Airway epithelial cell (primary cell): ENCODE data around the gene MALAT1. TPM values are rescaled to one million over a fixed set of nuclear protein-coding genes. Genes with fewer than 3 reads are reported as not detected.

Experiments
- total RNA-seq: library from RNA; depleted of rRNA; stranded (reverse); fragments of >200 nt; gene quantifications from 2 replicates; pipeline ENCODE4 v1.2.3, GENCODE V29; 2015

Gene MALAT1
- 1,648 and 1,826 TPM in 2 replicates for total RNA-seq

DNA sequence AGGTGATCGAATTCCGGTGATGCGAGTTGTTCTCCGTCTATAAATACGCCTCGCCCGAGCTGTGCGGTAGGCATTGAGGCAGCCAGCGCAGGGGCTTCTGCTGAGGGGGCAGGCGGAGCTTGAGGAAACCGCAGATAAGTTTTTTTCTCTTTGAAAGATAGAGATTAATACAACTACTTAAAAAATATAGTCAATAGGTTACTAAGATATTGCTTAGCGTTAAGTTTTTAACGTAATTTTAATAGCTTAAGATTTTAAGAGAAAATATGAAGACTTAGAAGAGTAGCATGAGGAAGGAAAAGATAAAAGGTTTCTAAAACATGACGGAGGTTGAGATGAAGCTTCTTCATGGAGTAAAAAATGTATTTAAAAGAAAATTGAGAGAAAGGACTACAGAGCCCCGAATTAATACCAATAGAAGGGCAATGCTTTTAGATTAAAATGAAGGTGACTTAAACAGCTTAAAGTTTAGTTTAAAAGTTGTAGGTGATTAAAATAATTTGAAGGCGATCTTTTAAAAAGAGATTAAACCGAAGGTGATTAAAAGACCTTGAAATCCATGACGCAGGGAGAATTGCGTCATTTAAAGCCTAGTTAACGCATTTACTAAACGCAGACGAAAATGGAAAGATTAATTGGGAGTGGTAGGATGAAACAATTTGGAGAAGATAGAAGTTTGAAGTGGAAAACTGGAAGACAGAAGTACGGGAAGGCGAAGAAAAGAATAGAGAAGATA is at the start of gene MALAT1:
TSS of gene MALAT1 (plus strand) at position 69 of the 736 bp plus-strand sequence.

DNA sequence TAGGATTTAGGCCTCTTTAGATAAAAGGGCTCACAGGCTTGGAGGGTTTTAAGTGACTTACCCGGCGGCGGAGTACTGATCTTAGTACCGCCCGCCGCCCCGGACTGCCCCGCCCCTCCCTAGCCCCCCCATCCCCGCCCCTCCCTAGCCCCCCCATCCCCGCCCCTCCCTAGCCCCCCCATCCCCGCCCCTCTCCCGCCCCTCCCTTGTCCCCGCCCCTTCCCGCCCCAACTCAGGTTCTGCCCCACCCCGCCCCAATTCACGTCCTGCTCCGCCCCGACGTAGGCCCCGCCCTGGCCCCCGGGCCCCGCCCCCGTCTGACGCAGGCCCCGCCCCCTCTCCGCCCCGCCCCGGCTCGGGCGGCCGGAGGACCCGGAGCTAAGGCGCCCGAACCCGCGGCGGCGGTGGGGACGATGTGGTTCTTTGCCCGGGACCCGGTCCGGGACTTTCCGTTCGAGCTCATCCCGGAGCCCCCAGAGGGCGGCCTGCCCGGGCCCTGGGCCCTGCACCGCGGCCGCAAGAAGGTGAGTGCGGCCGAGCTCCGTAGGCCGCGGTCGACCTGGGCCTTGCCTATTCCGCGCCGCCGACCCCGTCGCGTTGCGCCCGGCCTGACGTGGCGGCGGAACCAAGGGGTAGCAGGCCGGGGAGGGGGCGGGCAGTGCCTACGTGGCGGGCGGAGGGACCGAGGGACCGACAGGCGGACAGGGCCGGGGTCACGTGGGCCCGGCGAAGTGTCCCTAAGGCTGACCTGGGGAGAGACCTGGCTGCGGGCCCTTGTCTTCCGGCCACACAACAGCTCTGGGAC is 26.1 kb downstream of the MALAT1 start, which contains the start of gene SCYL1:
TSS of gene SCYL1 (plus strand) at position 343 of the 805 bp plus-strand sequence. CDS start at position 414, 71 bp downstream.

Other genes with a start within 250 kb of the MALAT1 start
- 15.4 and 51.9 TPM in 2 replicates for gene POLA2, start 237.1 kb upstream of the MALAT1 start, total RNA-seq
- gene CDC42EP2, start 184.2 kb upstream of the MALAT1 start, total RNA-seq = 6.1 and 9.5 TPM in 2 replicates
- 27.9 and 29.6 TPM in 2 replicates for gene DPF2, start 165.2 kb upstream of the MALAT1 start, total RNA-seq
- gene TIGD3, start 144.3 kb upstream of the MALAT1 start, total RNA-seq = 0.07 TPM in 1 of 2 replicates, not detected in the other
- 0.09 and 0.56 TPM in 2 replicates for gene SLC25A45, start 116.4 kb upstream of the MALAT1 start, total RNA-seq
- gene FRMD8, start 112.4 kb upstream of the MALAT1 start, total RNA-seq = 116 and 142 TPM in 2 replicates
- 23.1 and 31.5 TPM in 2 replicates for gene NEAT1, start 76.2 kb upstream of the MALAT1 start, total RNA-seq
- gene SCYL1, start 26.0 kb downstream of the MALAT1 start, total RNA-seq = 62.1 and 72.4 TPM in 2 replicates
- gene LTBP3, start 59.3 kb downstream of the MALAT1 start, total RNA-seq = 47.3 and 70.5 TPM in 2 replicates
- 66.6 and 104 TPM in 2 replicates for gene ZNRD2, start 71.4 kb downstream of the MALAT1 start, total RNA-seq
- 34.2 and 40.8 TPM in 2 replicates for gene FAM89B, start 73.5 kb downstream of the MALAT1 start, total RNA-seq
- gene EHBP1L1, start 77.0 kb downstream of the MALAT1 start, total RNA-seq = 40.9 and 63.1 TPM in 2 replicates
- gene KCNK7, start 96.8 kb downstream of the MALAT1 start, total RNA-seq = 2.9 and 5.2 TPM in 2 replicates
- gene MAP3K11, start 115.2 kb downstream of the MALAT1 start, total RNA-seq = 32.6 and 39.1 TPM in 2 replicates
- gene PCNX3, start 116.7 kb downstream of the MALAT1 start, total RNA-seq = 33.0 and 43.0 TPM in 2 replicates
- 9.7 and 14.6 TPM in 2 replicates for gene SIPA1, start 139.1 kb downstream of the MALAT1 start, total RNA-seq
- gene RELA, start 163.9 kb downstream of the MALAT1 start, total RNA-seq = 35.5 and 68.3 TPM in 2 replicates
- 33.8 and 37.9 TPM in 2 replicates for gene KAT5, start 213.2 kb downstream of the MALAT1 start, total RNA-seq
- 61.6 and 92.6 TPM in 2 replicates for gene RNASEH2C, start 221.8 kb downstream of the MALAT1 start, total RNA-seq